ENCODE measurements around the gene FBXO17. TPM values are rescaled to one million over a fixed set of nuclear protein-coding genes. Genes with fewer than 3 reads are reported as not detected.

Gene FBXO17
- total RNA-seq, 1 experiment from 2014 or later = 8.1 TPM

DNA sequence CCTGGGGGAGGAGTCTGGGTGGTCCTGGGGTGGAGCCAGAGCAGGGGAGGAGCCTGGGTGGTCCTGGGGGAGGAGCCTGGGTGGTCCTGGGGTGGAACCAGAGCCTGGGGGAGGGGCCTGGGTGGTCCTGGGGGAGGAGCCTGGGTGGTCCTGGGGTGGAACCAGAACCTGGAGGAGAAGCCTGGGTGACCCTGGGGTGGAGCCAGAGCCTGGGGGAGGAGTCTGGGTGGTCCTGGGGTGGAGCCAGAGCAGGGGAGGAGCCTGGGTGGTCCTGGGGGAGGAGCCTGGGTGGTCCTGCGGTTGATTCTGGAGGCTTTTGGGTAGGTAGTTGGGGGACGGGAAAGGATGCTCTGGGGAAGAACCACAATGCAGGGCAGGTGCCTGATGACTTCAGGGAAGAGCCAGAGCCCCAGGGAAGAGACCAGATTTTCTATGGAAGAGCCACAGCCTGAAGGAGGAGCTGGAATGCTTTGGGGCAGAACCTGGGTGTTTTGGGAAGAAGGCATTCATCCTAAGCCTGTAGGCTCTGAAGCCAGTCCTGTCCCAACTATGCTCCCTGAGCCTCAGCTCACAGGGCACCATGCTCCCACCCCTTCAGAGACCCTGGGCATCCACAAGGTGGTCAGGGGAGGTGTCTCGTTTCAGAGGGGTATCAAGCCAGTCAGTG is 29.8 kb downstream of the FBXO17 start:
- intact Hi-C loops (cut with micrococcal nuclease; ENCODE audit: unreplicated experiment) = no loop called here
- Histone ChIP-seq H3K9me2 (ENCODE audit: insufficient read depth) (no peaks in the 10 kb centered on the region), H3K9me3 (ENCODE audit: insufficient read depth, low read depth) (no peaks in the 10 kb centered on the region), H3K36me3 (ENCODE audit: low read depth) (no peaks in the 10 kb centered on the region), H3K27ac (no peak overlapping the region), H3K79me2 (ENCODE audit: low read depth) (no peaks in the 10 kb centered on the region), H3K4me3 (no peak overlapping the region), H3K4me2 (no peak overlapping the region), H4K20me1 (ENCODE audit: insufficient read depth) (no peaks in the 10 kb centered on the region), H3K4me1 (replicated peaks; ENCODE audit: insufficient read depth) (no peaks in the 10 kb centered on the region), H2AFZ (no peak overlapping the region), H3F3A (ENCODE audit: insufficient read depth, low read depth) (peaks cover 8% of the 10 kb centered on the region; the same call in 1 of the 2 replicates), H3K27me3 (ENCODE audit: insufficient read depth, low read depth) (no peaks in the 10 kb centered on the region)
- ChIA-PET POLR2A (ENCODE audit: unreplicated experiment) (no interaction called here), CTCF (no interaction called here)
- no peak for DNase-seq
- no TSS peak for BruUV-seq (replicated peaks)
- TF ChIP-seq, protein P1, sequence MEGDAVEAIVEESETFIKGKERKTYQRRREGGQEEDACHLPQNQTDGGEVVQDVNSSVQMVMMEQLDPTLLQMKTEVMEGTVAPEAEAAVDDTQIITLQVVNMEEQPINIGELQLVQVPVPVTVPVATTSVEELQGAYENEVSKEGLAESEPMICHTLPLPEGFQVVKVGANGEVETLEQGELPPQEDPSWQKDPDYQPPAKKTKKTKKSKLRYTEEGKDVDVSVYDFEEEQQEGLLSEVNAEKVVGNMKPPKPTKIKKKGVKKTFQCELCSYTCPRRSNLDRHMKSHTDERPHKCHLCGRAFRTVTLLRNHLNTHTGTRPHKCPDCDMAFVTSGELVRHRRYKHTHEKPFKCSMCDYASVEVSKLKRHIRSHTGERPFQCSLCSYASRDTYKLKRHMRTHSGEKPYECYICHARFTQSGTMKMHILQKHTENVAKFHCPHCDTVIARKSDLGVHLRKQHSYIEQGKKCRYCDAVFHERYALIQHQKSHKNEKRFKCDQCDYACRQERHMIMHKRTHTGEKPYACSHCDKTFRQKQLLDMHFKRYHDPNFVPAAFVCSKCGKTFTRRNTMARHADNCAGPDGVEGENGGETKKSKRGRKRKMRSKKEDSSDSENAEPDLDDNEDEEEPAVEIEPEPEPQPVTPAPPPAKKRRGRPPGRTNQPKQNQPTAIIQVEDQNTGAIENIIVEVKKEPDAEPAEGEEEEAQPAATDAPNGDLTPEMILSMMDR (conservative IDR thresholded peaks at IDR 0.05) = no peak
- TF ChIP-seq EZH2 (IDR thresholded peaks at IDR 0.05; ENCODE audit: low read depth) = no peak

DNA sequence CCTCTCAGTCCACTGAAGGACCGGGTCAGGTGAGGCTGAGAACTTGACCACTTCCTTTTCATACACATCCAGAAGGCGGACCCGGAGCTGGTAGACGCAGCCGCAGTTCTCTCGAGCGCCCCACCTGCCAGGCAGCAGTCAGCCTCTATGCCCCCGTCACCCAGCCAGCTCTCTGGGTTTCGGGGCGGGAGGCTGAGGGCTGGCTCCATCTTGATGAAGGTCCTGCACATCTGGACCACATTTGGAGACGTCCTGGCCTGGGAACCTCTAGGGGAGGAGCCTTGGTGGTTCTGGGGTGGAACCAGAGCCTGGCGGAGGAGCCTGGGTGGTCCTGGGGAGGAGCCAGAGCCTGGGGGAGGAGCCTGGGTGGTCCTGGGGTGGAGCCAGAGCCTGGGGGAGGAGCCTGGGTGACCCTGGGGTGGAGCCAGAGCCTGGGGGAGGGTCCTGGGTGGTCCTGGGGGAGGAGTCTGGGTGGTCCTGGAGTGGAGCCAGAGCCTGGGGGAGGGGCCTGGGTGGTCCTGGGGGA is 30.5 kb downstream of the FBXO17 start:
- Histone ChIP-seq H3K9me3 (ENCODE audit: insufficient read depth, low read depth) (no peaks in the 10 kb centered on the region), H3K36me3 (ENCODE audit: low read depth) (no peaks in the 10 kb centered on the region), H3F3A (ENCODE audit: insufficient read depth, low read depth) (peaks cover 8% of the 10 kb centered on the region; the same call in 1 of the 2 replicates), H3K4me1 (replicated peaks; ENCODE audit: insufficient read depth) (no peaks in the 10 kb centered on the region), H3K27ac (no peak overlapping the region), H4K20me1 (ENCODE audit: insufficient read depth) (no peaks in the 10 kb centered on the region), H3K9me2 (ENCODE audit: insufficient read depth) (no peaks in the 10 kb centered on the region), H3K4me2 (no peak overlapping the region), H2AFZ (no peak overlapping the region), H3K79me2 (ENCODE audit: low read depth) (no peaks in the 10 kb centered on the region), H3K4me3 (no peak overlapping the region), H3K27me3 (ENCODE audit: insufficient read depth, low read depth) (no peaks in the 10 kb centered on the region)
- POLR2A ChIA-PET (ENCODE audit: unreplicated experiment) = interaction anchor here (0.6 kb wide), 1 partner anchor 421 kb away, joined by 4 read pairs; no protein-coding TSS in a partner anchor
- no TSS peak for BruUV-seq (replicated peaks)
- no peak for DNase-seq
- CTCF ChIA-PET = no interaction called here
- intact Hi-C loops (cut with micrococcal nuclease; ENCODE audit: unreplicated experiment) = no loop called here
- TF ChIP-seq, protein P1 (conservative IDR thresholded peaks at IDR 0.05) = no peak
- TF ChIP-seq EZH2 (IDR thresholded peaks at IDR 0.05; ENCODE audit: low read depth) = no peak

DNA sequence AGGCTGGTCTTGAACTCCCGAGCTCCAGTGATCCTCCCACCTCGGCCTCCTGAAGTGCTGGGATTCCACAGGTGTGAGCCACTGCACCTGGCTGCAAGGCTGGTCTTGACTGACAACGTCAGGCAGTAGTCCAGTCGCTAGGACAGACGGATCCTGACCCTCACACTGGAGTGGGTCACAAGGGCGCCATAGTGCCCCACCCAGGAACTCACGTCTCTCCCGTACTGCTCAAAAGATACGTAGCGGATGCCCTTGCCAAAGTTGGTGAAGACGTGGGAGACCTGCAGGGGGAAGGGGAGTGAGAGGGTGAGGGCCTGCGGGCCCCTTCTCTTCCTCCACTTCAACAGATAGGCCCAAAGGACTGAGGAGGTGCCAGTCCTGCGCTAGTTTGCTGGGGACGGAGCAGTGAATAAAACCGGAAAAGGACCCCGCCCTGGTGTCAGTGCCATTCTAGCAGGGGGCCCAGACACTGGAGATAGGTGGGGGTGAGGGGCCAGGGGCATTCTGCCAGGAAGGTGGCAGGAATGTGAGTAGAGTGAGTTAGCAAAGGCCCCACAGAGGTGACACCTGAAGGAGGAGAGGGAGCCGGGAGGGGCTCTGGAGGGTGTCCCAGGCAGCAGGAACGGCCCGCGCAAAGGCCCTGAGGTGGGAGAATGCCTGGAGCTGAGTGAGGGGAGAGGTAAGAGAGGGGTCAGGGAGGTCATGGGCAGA is 32.9 kb downstream of the FBXO17 start:
- TF ChIP-seq, protein P1 (conservative IDR thresholded peaks at IDR 0.05) = no peak
- no peak for TF ChIP-seq EZH2 (IDR thresholded peaks at IDR 0.05; ENCODE audit: low read depth)
- POLR2A ChIA-PET (ENCODE audit: unreplicated experiment) = no interaction called here
- Histone ChIP-seq H3K36me3 (ENCODE audit: low read depth) (no peaks in the 10 kb centered on the region), H3K4me1 (replicated peaks; ENCODE audit: insufficient read depth) (no peaks in the 10 kb centered on the region), H2AFZ (no peak overlapping the region), H4K20me1 (ENCODE audit: insufficient read depth) (no peaks in the 10 kb centered on the region), H3K79me2 (ENCODE audit: low read depth) (no peaks in the 10 kb centered on the region), H3K27me3 (ENCODE audit: insufficient read depth, low read depth) (no peaks in the 10 kb centered on the region), H3K9me3 (ENCODE audit: insufficient read depth, low read depth) (no peaks in the 10 kb centered on the region), H3K9me2 (ENCODE audit: insufficient read depth) (no peaks in the 10 kb centered on the region), H3K4me3 (no peak overlapping the region), H3K27ac (no peak overlapping the region), H3K4me2 (no peak overlapping the region), H3F3A (ENCODE audit: insufficient read depth, low read depth) (peaks cover 3% of the 10 kb centered on the region; the same call in 1 of the 2 replicates)
- no TSS peak for BruUV-seq (replicated peaks)
- intact Hi-C loops (cut with micrococcal nuclease; ENCODE audit: unreplicated experiment) = no loop called here
- DNase-seq = no peak
- CTCF ChIA-PET = interaction anchor here (0.7 kb wide), 1 partner anchor 24 kb away, joined by 10 read pairs; no protein-coding TSS in a partner anchor
